NCI-H524 treated with DMSO at 0.1 percent for 48 hours (cell line): ENCODE data around the gene PHACTR3.
"Not testable (repeated sequence)": the region's sequence is repeated elsewhere in the genome, so short reads cannot be mapped to it uniquely, and the experiment has no call there.

Source experiments
- DNase-seq: peaks from one replicate; lab custom pipeline; 2025; lab: John Stamatoyannopoulos, UW

Gene PHACTR3

GRCh38 chr20:59603781-59604541 is at the start of gene PHACTR3:
Gene PHACTR3, plus strand, starts transcription at chr20:59604540. Its CDS starts 475 bp downstream, at chr20:59605015.
- no peak for DNase-seq

- not testable (repeated sequence) for DNase-seq
Measured at GRCh38 chr20:59557733-59558529, 46.4 kb upstream of the PHACTR3 start.

GRCh38 chr20:59559024-59559817 is 45.1 kb upstream of the PHACTR3 start:
- DNase-seq, result no peak

GRCh38 chr20:59559863-59560262 is 44.5 kb upstream of the PHACTR3 start:
- no peak for DNase-seq

GRCh38 chr20:59560588-59561227 is 43.6 kb upstream of the PHACTR3 start:
- DNase-seq, result no peak

- DNase-seq, result no peak
Measured at GRCh38 chr20:59561228-59561605, 43.1 kb upstream of the PHACTR3 start.

- DNase-seq, result no peak
Measured at GRCh38 chr20:59561614-59562277, 42.6 kb upstream of the PHACTR3 start.

- no peak for DNase-seq
Measured at GRCh38 chr20:59564171-59564570, 40.2 kb upstream of the PHACTR3 start.

GRCh38 chr20:59564943-59565342 is 39.4 kb upstream of the PHACTR3 start:
- DNase-seq, result no peak

- no peak for DNase-seq
Measured at GRCh38 chr20:59565768-59566461, 38.4 kb upstream of the PHACTR3 start.

GRCh38 chr20:59566631-59567524 is 37.5 kb upstream of the PHACTR3 start:
- DNase-seq, result no peak

- no peak for DNase-seq
Measured at GRCh38 chr20:59567585-59568508, 36.5 kb upstream of the PHACTR3 start.

- DNase-seq, result no peak
Measured at GRCh38 chr20:59568509-59569024, 35.8 kb upstream of the PHACTR3 start.

GRCh38 chr20:59569305-59569704 is 35.0 kb upstream of the PHACTR3 start:
- DNase-seq, result no peak

- DNase-seq, result no peak
Measured at GRCh38 chr20:59571151-59571550, 33.2 kb upstream of the PHACTR3 start.

- peak; percentile 37 for DNase-seq
Measured at GRCh38 chr20:59571551-59572314, 32.6 kb upstream of the PHACTR3 start.

GRCh38 chr20:59572515-59572914 is 31.8 kb upstream of the PHACTR3 start:
- DNase-seq, result no peak

GRCh38 chr20:59573837-59574236 is 30.5 kb upstream of the PHACTR3 start:
- DNase-seq, result no peak
